ENCODE measurements around the gene PPT1. TPM values are rescaled to one million over a fixed set of nuclear protein-coding genes. Genes with fewer than 3 reads are reported as not detected.

PPT1 gene
- total RNA-seq, 6 donors from 2014 or later, result 35.6 to 190 (median 95.3) TPM

DNA sequence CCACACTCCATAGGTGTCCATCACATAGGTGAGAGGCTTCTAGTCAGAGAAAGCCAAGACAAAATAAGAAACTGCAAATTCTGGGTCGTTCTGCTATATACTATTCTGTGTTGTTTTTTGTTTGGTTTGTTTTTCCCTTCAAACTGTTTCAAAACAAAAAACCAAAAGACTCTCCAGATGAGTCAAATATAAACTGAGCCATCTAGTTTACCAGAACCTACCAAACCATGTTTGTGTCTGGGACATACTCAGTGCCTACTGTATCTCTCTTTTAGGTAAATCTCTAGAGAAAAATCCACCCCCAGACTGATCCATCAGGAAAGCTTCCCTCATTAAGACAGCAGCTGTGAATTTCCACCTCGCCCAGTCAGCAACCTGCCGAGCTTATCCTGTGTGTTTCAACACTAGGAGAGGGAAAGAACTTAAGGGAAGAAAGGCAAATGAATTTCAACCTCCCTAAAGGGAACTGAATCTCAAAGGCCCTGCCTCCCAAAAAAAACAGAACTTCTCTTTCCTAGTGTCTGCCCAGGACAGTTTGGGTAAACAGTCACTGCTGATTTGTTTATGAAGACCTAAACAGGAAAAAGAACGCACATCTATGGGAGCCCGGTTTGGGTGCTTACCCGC lies 17.2 kb downstream of the PPT1 start:
- no peak for DNase-seq
- TF ChIP-seq POLR2A (IDR thresholded peaks at IDR 0.05), result no peak
- no peak for TF ChIP-seq EP300 (IDR thresholded peaks at IDR 0.05)
- TF ChIP-seq, protein P1, sequence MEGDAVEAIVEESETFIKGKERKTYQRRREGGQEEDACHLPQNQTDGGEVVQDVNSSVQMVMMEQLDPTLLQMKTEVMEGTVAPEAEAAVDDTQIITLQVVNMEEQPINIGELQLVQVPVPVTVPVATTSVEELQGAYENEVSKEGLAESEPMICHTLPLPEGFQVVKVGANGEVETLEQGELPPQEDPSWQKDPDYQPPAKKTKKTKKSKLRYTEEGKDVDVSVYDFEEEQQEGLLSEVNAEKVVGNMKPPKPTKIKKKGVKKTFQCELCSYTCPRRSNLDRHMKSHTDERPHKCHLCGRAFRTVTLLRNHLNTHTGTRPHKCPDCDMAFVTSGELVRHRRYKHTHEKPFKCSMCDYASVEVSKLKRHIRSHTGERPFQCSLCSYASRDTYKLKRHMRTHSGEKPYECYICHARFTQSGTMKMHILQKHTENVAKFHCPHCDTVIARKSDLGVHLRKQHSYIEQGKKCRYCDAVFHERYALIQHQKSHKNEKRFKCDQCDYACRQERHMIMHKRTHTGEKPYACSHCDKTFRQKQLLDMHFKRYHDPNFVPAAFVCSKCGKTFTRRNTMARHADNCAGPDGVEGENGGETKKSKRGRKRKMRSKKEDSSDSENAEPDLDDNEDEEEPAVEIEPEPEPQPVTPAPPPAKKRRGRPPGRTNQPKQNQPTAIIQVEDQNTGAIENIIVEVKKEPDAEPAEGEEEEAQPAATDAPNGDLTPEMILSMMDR (IDR thresholded peaks at IDR 0.05), result no peak
- no peak for TF ChIP-seq POLR2AphosphoS5 (IDR thresholded peaks at IDR 0.05)
- Histone ChIP-seq H3K27me3 (no peaks in the 10 kb centered on the region), H3K9me3 (no peaks in the 10 kb centered on the region), H3K27ac (peak overlapping the region; percentile 28 to 68 (median 45)), H3K4me3 (no peak overlapping the region), H3K36me3 (peaks cover 4 to 46% (median 16%) of the 10 kb centered on the region in 4 donors), H3K4me1 (peaks cover 6 to 33% (median 19%) of the 10 kb centered on the region in 4 donors)
- ATAC-seq (ENCODE audit: low FRiP score in 2 of 2), result peak in 1 of 2 donors; percentile 25
- 47 to 51% methylated on average over 6 of the region's 6 CpGs for WGBS, 2 donors

DNA sequence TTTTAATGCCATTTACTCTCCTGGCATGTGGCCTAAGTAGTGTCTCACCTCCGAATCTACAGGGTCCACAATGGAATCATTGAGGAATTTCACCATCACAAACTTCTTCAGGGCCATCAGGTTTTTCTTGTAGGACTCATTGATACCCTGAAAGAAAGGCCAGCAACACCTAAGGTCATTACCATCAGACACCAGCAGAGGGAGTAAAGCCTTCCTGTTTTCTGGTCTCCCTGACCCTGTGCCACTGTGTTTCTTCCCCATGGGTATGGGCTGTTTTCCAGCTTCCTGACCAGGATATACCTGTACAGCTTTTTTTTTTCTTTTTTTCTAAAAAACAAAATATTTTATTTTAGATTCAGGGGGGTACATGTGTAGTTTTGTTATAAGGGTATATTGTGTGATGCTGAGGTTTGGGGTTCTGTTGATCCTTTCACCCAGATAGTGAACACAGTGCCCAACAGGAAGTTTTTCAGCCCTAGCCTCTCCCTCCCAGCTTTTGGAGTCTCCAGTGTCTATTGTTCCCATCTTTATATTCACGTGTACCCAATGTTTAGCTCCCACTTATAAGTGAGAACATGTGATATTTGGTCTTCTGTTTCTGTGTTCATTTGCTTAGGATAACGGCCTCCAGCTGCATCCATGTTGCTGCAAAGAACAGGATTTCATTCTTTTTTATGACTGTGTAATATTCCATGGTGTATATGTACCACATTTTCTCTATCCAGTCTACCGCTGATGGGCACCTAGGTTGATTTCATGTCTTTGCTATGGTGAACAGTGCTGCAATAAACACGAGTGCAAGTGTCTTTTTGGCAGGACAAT lies 18.3 kb downstream of the PPT1 start:
- TF ChIP-seq POLR2A (IDR thresholded peaks at IDR 0.05) (no peak), POLR2AphosphoS5 (IDR thresholded peaks at IDR 0.05) (no peak), EP300 (IDR thresholded peaks at IDR 0.05) (no peak)
- TF ChIP-seq, protein P1 (IDR thresholded peaks at IDR 0.05), result peak; percentile 57 to 80 (median 64)
- H3K27me3 ChIP-seq, result no peaks in the 10 kb centered on the region
- DNase-seq (no peak), ATAC-seq (ENCODE audit: low FRiP score in 2 of 2) (peak; percentile 65 to 80)
- 77 to 79% methylated on average over 5 of the region's 5 CpGs for WGBS, 2 donors
- peaks cover 4 to 53% (median 23%) of the 10 kb centered on the region in 4 donors for H3K36me3 ChIP-seq
- no peaks in the 10 kb centered on the region for H3K9me3 ChIP-seq
- peaks cover 6 to 33% (median 19%) of the 10 kb centered on the region in 4 donors for H3K4me1 ChIP-seq
- no peak overlapping the region for H3K4me3 ChIP-seq
- H3K27ac ChIP-seq, result peak overlapping the region in 1 of 4 donors; percentile 14

DNA sequence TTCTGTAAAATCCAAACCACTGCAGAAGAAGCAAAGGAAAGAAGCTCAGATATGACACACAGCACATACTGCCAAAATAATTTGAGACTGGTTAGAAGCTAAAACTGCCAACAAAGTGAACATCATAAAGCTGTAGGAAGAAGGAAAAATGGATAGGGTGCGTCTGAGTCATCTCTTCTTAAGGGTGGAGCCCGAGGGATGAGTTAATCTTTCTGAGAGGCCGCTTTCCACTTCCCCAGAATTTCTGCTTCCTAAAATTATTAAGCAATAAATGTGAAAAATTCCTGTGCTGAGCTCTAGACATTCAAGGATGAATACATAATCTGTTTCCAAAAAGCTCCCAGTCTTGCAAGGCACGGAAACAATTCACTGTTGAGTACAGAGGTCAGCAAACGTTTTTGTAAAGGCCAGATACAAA lies 20.1 kb downstream of the PPT1 start:
- H3K27ac ChIP-seq, result peak overlapping the region in 3 of 4 donors; percentile 10 to 53 (median 21)
- no peaks in the 10 kb centered on the region for H3K9me3 ChIP-seq
- no peak overlapping the region for H3K4me3 ChIP-seq
- no peak for DNase-seq
- H3K4me1 ChIP-seq, result peaks cover 6 to 33% (median 19%) of the 10 kb centered on the region in 4 donors
- TF ChIP-seq EP300 (IDR thresholded peaks at IDR 0.05), result no peak
- TF ChIP-seq POLR2AphosphoS5 (IDR thresholded peaks at IDR 0.05), result no peak
- TF ChIP-seq POLR2A (IDR thresholded peaks at IDR 0.05), result no peak
- TF ChIP-seq, protein P1 (IDR thresholded peaks at IDR 0.05), result no peak
- peaks cover 12 to 65% (median 37%) of the 10 kb centered on the region in 4 donors for H3K36me3 ChIP-seq
- 58 to 76% methylated on average over 5 of the region's 5 CpGs for WGBS, 2 donors
- peak in 1 of 2 donors; percentile 88 for ATAC-seq (ENCODE audit: low FRiP score in 2 of 2)
- no peaks in the 10 kb centered on the region for H3K27me3 ChIP-seq

DNA sequence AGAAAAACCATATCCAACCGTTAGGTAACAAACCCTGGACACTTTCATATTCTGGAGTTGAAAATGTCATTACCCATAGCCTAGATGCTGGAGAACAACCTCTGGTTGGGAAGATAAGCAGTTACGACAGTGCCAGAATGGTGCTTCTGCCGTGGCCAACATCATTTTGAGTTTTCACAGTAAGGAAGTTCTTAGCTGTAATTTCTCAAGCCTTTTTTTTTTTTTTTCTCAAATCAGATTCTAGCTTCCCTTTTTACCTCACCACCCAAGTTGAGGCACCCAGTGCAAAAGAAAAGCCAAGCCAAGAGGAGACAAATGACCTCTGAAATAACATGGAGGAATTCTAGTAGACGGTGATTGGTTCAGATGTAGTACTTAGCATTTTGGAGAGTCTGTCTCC lies 21.8 kb downstream of the PPT1 start:
- no peak overlapping the region for H3K4me3 ChIP-seq
- H3K9me3 ChIP-seq, result no peaks in the 10 kb centered on the region
- WGBS, 2 donors, result 74 to 77% methylated on average over 4 of the region's 4 CpGs
- TF ChIP-seq POLR2A (IDR thresholded peaks at IDR 0.05) (no peak), EP300 (IDR thresholded peaks at IDR 0.05) (no peak), POLR2AphosphoS5 (IDR thresholded peaks at IDR 0.05) (no peak)
- TF ChIP-seq, protein P1 (IDR thresholded peaks at IDR 0.05), result no peak
- no peaks in the 10 kb centered on the region for H3K27me3 ChIP-seq
- ATAC-seq (ENCODE audit: low FRiP score in 2 of 2), result no peak
- H3K27ac ChIP-seq, result peak overlapping the region in 2 of 4 donors; percentile 27 to 63
- H3K4me1 ChIP-seq, result peaks cover 1 to 25% (median 14%) of the 10 kb centered on the region in 4 donors
- DNase-seq, result no peak
- peaks cover 28 to 80% (median 53%) of the 10 kb centered on the region in 4 donors for H3K36me3 ChIP-seq
